ENCODE results near the gene TPGS2.
A peak's percentile ranks its signal among the peaks of the same experiment; 100 is the strongest.

Gene TPGS2

GRCh38 chr18:36831139-36831538 is 2.3 kb upstream of the TPGS2 start:
- TF ChIP-seq ESRRG (CRISPR knock-in tag; IDR thresholded peaks at IDR 0.05) (no peak), ZNF8 (CRISPR knock-in tag; IDR thresholded peaks at IDR 0.05) (no peak), OSR1 (CRISPR knock-in tag; IDR thresholded peaks at IDR 0.05) (no peak), ISL1 (CRISPR knock-in tag; IDR thresholded peaks at IDR 0.05) (no peak)
- ATAC-seq = no peak

- ATAC-seq = no peak
- TF ChIP-seq TOX (CRISPR knock-in tag; IDR thresholded peaks at IDR 0.05; ENCODE audit: borderline replicate concordance) = no peak
- TF ChIP-seq ZFP30 (CRISPR knock-in tag; IDR thresholded peaks at IDR 0.05) = no peak
- no peak for TF ChIP-seq GLIS3 (CRISPR knock-in tag; IDR thresholded peaks at IDR 0.05)
- no peak for TF ChIP-seq POU6F1 (CRISPR knock-in tag; IDR thresholded peaks at IDR 0.05; ENCODE audit: borderline replicate concordance, low read depth)
- no peak for TF ChIP-seq ZNF8 (CRISPR knock-in tag; IDR thresholded peaks at IDR 0.05)
- TF ChIP-seq ARNTL (CRISPR knock-in tag; IDR thresholded peaks at IDR 0.05; ENCODE audit: borderline replicate concordance, low read depth) = no peak
- no peak for TF ChIP-seq PPARA (CRISPR knock-in tag; IDR thresholded peaks at IDR 0.05; ENCODE audit: borderline replicate concordance)
- no peak for TF ChIP-seq ISL1 (CRISPR knock-in tag; IDR thresholded peaks at IDR 0.05)
- no peak for TF ChIP-seq BACH2 (CRISPR knock-in tag; IDR thresholded peaks at IDR 0.05; ENCODE audit: borderline replicate concordance)
- TF ChIP-seq TCF4 (CRISPR knock-in tag; IDR thresholded peaks at IDR 0.05; ENCODE audit: borderline replicate concordance) = no peak
- TF ChIP-seq PATZ1 (CRISPR knock-in tag; IDR thresholded peaks at IDR 0.05; ENCODE audit: borderline replicate concordance) = no peak
Observed at GRCh38 chr18:36830158-36830495, 1.3 kb upstream of the TPGS2 start.

- ATAC-seq = peak; percentile 2
- TF ChIP-seq CSDC2 (CRISPR knock-in tag; IDR thresholded peaks at IDR 0.05) (no peak), SNAI2 (CRISPR knock-in tag; IDR thresholded peaks at IDR 0.05) (0 out of 2 replicates have a peak, but pooled peaks have one; percentile 1), GLIS3 (CRISPR knock-in tag; IDR thresholded peaks at IDR 0.05) (no peak)
Observed at GRCh38 chr18:36829362-36830157, 758 bp upstream of the TPGS2 start.

- TF ChIP-seq TSHZ2 (CRISPR knock-in tag; IDR thresholded peaks at IDR 0.05) = no peak
- TF ChIP-seq ARNTL (CRISPR knock-in tag; IDR thresholded peaks at IDR 0.05; ENCODE audit: borderline replicate concordance, low read depth) = no peak
- no peak for TF ChIP-seq GLIS3 (CRISPR knock-in tag; IDR thresholded peaks at IDR 0.05)
- no peak for TF ChIP-seq ZFP3 (CRISPR knock-in tag; IDR thresholded peaks at IDR 0.05)
- ATAC-seq = peak; percentile 57
Observed at GRCh38 chr18:36828157-36828629, 609 bp downstream of the TPGS2 start.

- TF ChIP-seq ZNF70 (CRISPR knock-in tag; IDR thresholded peaks at IDR 0.05) (no peak), ESRRG (CRISPR knock-in tag; IDR thresholded peaks at IDR 0.05) (no peak), PATZ1 (CRISPR knock-in tag; IDR thresholded peaks at IDR 0.05; ENCODE audit: borderline replicate concordance) (no peak), ZFP30 (CRISPR knock-in tag; IDR thresholded peaks at IDR 0.05) (no peak), RARB (CRISPR knock-in tag; IDR thresholded peaks at IDR 0.05) (no peak), ZNF565 (CRISPR knock-in tag; conservative IDR thresholded peaks at IDR 0.05; ENCODE audit: low read depth) (no peak), PPARA (CRISPR knock-in tag; IDR thresholded peaks at IDR 0.05; ENCODE audit: borderline replicate concordance) (no peak), CSRNP3 (CRISPR knock-in tag; IDR thresholded peaks at IDR 0.05) (no peak), ZC3H10 (CRISPR knock-in tag; IDR thresholded peaks at IDR 0.05) (no peak), BACH2 (CRISPR knock-in tag; IDR thresholded peaks at IDR 0.05; ENCODE audit: borderline replicate concordance) (no peak)
- no peak for ATAC-seq
Observed at GRCh38 chr18:36826556-36826955, 2.2 kb downstream of the TPGS2 start.

All from SK-N-SH treated with all-trans-retinoic acid at 6 μM for 48 hours (cell line).